Keratinocyte (primary cell): ENCODE data around the gene THSD7B. TPM values are rescaled to one million over a fixed set of nuclear protein-coding genes. Genes with fewer than 3 reads are reported as not detected.

Experiments
- DNase-seq: peaks from one replicate; pipeline ENCODE4 v3.0.0-alpha.2; 2011; ENCODE audit warnings: low read depth, missing footprints, low spot score
- FAIRE-seq: peaks from 2 replicates; lab custom pipeline; 2011; peaks lifted over from hg19 to GRCh38; lab: Jason Lieb, UNC
- H2AFZ ChIP-seq: 2 replicates; pipeline ENCODE4 v1.6.0; 2012; ENCODE audit warnings: low read length, control low read depth, inconsistent platforms; ENCODE audit not compliant: control insufficient read depth
- H3K27ac ChIP-seq: 2 replicates; pipeline ENCODE4 v1.5.1; 2011; ENCODE audit warnings: low read length; ENCODE audit not compliant: control insufficient read depth, insufficient read depth
- H3K27me3 ChIP-seq: 3 replicates; pipeline ENCODE4 v1.6.0; 2011; ENCODE audit warnings: low read length; ENCODE audit not compliant: control insufficient read depth, insufficient read depth; ENCODE audit errors: extremely low read depth
- H3K36me3 ChIP-seq, 2 experiments: 2 replicates in 1 of 2; 3 replicates in 1 of 2; pipeline ENCODE4 v1.5.1; 2011; ENCODE audit warnings: low read length in 2 of 2, mild to moderate bottlenecking in 1 of 2; ENCODE audit not compliant: control insufficient read depth in 2 of 2, insufficient read depth in 2 of 2; ENCODE audit errors: extremely low read depth in 1 of 2
- H3K4me1 ChIP-seq: 3 replicates; pipeline ENCODE4 v1.5.1; 2011; ENCODE audit warnings: low read length; ENCODE audit not compliant: control insufficient read depth, insufficient read depth; ENCODE audit errors: extremely low read depth
- H3K4me2 ChIP-seq: 3 replicates; pipeline ENCODE4 v1.6.0; 2011; ENCODE audit warnings: low read depth, low read length; ENCODE audit not compliant: control insufficient read depth, insufficient read depth; ENCODE audit errors: extremely low read depth
- H3K4me3 ChIP-seq, 3 experiments: fragments of 200-600 bp in 1 of 3; sonication (generic) in 1 of 3; 2 replicates in 2 of 3; 3 replicates in 1 of 3; pipeline ENCODE4 v1.5.1; 2011 to 2016; ENCODE audit warnings: low read length in 3 of 3, mild to moderate bottlenecking in 3 of 3, control low read depth in 2 of 3, inconsistent platforms in 1 of 3, low read depth in 1 of 3, mixed read lengths in 1 of 3, mixed run types in 1 of 3, moderate library complexity in 1 of 3; ENCODE audit not compliant: control insufficient read depth in 2 of 3, insufficient read depth in 2 of 3; ENCODE audit errors: extremely low read depth in 1 of 3
- H3K79me2 ChIP-seq: 2 replicates; pipeline ENCODE4 v1.6.0; 2012; ENCODE audit warnings: low read length; ENCODE audit not compliant: control insufficient read depth, insufficient read depth
- H3K9ac ChIP-seq: 3 replicates; pipeline ENCODE4 v1.6.0; 2011; ENCODE audit warnings: low read length; ENCODE audit not compliant: control insufficient read depth, insufficient read depth; ENCODE audit errors: extremely low read depth
- H3K9me1 ChIP-seq: 3 replicates; pipeline ENCODE4 v1.6.0; 2011; ENCODE audit warnings: low read length; ENCODE audit not compliant: control insufficient read depth, insufficient read depth; ENCODE audit errors: extremely low read depth
- H3K9me3 ChIP-seq: 2 replicates; pipeline ENCODE4 v1.5.1; 2012; ENCODE audit warnings: low read depth, low read length; ENCODE audit not compliant: control insufficient read depth
- H4K20me1 ChIP-seq: 3 replicates; pipeline ENCODE4 v1.6.0; 2011; ENCODE audit warnings: low read length; ENCODE audit not compliant: control insufficient read depth, insufficient read depth; ENCODE audit errors: extremely low read depth
- CTCF ChIP-seq, 3 experiments: IDR thresholded peaks in 1 of 3; conservative IDR thresholded peaks in 1 of 3; optimal IDR thresholded peaks in 1 of 3; 2 replicates in 2 of 3; 3 replicates in 1 of 3; pipeline versions ENCODE3 to v1.5.1; 2011; ENCODE audit warnings: low read length in 3 of 3, mild to moderate bottlenecking in 3 of 3, moderate library complexity in 2 of 3, control low read depth in 1 of 3, inconsistent platforms in 1 of 3; ENCODE audit not compliant: insufficient read depth in 2 of 3; ENCODE audit errors: extremely low read depth in 1 of 3
- EZH2 ChIP-seq: IDR thresholded peaks from one replicate; pipeline ENCODE4 v1.6.1; 2012; ENCODE audit warnings: inconsistent platforms, mild to moderate bottlenecking, low read length, moderate library complexity
- dilution Hi-C: fragments of 300-500 bp; cut with MboI; formaldehyde crosslinking; loops from one replicate; pipeline ENCODE4 v1.7.0; 2020; ENCODE audit warnings: low sequenced_read_pairs; ENCODE audit not compliant: extremely low pct_ligation_motif_present
- polyA plus RNA-seq, 5 experiments: library from polyadenylated mRNA; depleted of rRNA in 3 of 5; stranded (reverse) in 3 of 5; stranded (forward) in 1 of 5; unstranded in 1 of 5; fragments of >200 nt; gene quantifications; 1 replicate in 1 of 5; 2 replicates in 3 of 5; 3 replicates in 1 of 5; pipeline versions ENCODE4 v1.2.1 to v1.2.3, GENCODE V29; 2011 to 2012; ENCODE audit warnings: missing spikeins in 2 of 5, low read depth in 1 of 5, low replicate concordance in 1 of 5

THSD7B gene
- polyA plus RNA-seq, 1 donor (not counting 4 experiments of a cell fraction or from before 2014, with no cell fraction given) = 0.04 TPM

- Histone ChIP-seq H4K20me1 (no peaks in the 10 kb centered on the region), H3K36me3 (no peaks in the 10 kb centered on the region), H3K4me2 (no peak overlapping the region), H2AFZ (no peak overlapping the region), H3K27ac (no peak overlapping the region), H3K9me1 (no peaks in the 10 kb centered on the region), H3K9me3 (no peaks in the 10 kb centered on the region), H3K4me3 (no peak overlapping the region), H3K27me3 (no peaks in the 10 kb centered on the region), H3K79me2 (no peaks in the 10 kb centered on the region), H3K9ac (no peak overlapping the region), H3K4me1 (no peaks in the 10 kb centered on the region)
- TF ChIP-seq CTCF (optimal IDR thresholded peaks at IDR 0.05 in 1 of 3, IDR thresholded peaks at IDR 0.05 in 1 of 3, conservative IDR thresholded peaks at IDR 0.05 in 1 of 3; ENCODE audit: extremely low read depth in 1 of 3, insufficient read depth in 2 of 3, low read length in 3 of 3) (no peak), EZH2 (no peak)
- DNase-seq (no peak), FAIRE-seq (no peak)
- dilution Hi-C loops = no loop called here
Observed at GRCh38 chr2:137367361-137367760, 602.0 kb downstream of the THSD7B start.

DNA sequence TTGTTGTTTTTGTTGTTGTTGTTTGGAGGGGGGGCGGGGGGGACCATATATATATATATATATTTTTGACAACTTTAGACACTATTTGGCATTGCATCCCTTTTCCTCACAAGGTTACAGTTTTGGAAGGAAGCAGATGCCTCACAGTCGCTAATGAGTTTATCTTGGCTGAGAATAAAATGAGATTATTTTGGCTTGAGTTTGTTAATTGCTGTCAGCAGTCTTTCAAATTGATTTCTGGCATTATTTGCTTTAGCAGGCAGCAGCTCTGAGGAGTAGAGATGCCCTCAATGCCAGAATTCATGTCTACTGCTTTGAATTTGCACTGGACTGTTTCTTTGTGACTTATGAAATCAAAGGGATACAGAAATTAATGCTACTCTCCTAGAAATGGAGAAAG lies 603.8 kb downstream of the THSD7B start:
- FAIRE-seq (no peak), DNase-seq (no peak)
- dilution Hi-C loops = no loop called here

More for the DNA sequence above, 603.8 kb downstream of the THSD7B start:
- no peak overlapping the region for H3K4me2 ChIP-seq
- no peaks in the 10 kb centered on the region for H3K36me3 ChIP-seq
- H3K9me3 ChIP-seq = no peaks in the 10 kb centered on the region
- TF ChIP-seq EZH2 = no peak
- no peak for TF ChIP-seq CTCF (optimal IDR thresholded peaks at IDR 0.05 in 1 of 3, IDR thresholded peaks at IDR 0.05 in 1 of 3, conservative IDR thresholded peaks at IDR 0.05 in 1 of 3; ENCODE audit: extremely low read depth in 1 of 3, insufficient read depth in 2 of 3, low read length in 3 of 3)
- H4K20me1 ChIP-seq = no peaks in the 10 kb centered on the region
- no peak overlapping the region for H2AFZ ChIP-seq
- H3K27ac ChIP-seq = no peak overlapping the region
- no peaks in the 10 kb centered on the region for H3K4me1 ChIP-seq
- H3K9ac ChIP-seq = no peak overlapping the region
- H3K27me3 ChIP-seq = no peaks in the 10 kb centered on the region
- no peaks in the 10 kb centered on the region for H3K9me1 ChIP-seq
- no peak overlapping the region for H3K4me3 ChIP-seq
- H3K79me2 ChIP-seq = no peaks in the 10 kb centered on the region
